HEK293 (cell line): ENCODE measurements around the gene PTGIR.

Experiments
- ZNF138 ChIP-seq: fragments of 450-650 bp; formaldehyde crosslinking; IDR thresholded peaks from 2 replicates; pipeline ENCODE4 v1.5.1; 2016; ENCODE audit warnings: missing biosample characterization, missing genetic modification characterization, borderline replicate concordance
- ZNF302 ChIP-seq: fragments of 450-650 bp; formaldehyde crosslinking; IDR thresholded peaks from 2 replicates; pipeline ENCODE4 v1.5.1; 2016; ENCODE audit warnings: missing biosample characterization, missing genetic modification characterization, low read depth
- TF ChIP-seq, protein P1 (sequence below): fragments of 450-650 bp; formaldehyde crosslinking; IDR thresholded peaks from 2 replicates; pipeline ENCODE4 v1.5.1; 2016; ENCODE audit warnings: missing biosample characterization, missing genetic modification characterization
- TF ChIP-seq, protein P2 (sequence below): fragments of 450-650 bp; formaldehyde crosslinking; IDR thresholded peaks from 2 replicates; pipeline ENCODE4 v1.5.1; 2016; ENCODE audit warnings: missing biosample characterization, missing genetic modification characterization

DNA sequence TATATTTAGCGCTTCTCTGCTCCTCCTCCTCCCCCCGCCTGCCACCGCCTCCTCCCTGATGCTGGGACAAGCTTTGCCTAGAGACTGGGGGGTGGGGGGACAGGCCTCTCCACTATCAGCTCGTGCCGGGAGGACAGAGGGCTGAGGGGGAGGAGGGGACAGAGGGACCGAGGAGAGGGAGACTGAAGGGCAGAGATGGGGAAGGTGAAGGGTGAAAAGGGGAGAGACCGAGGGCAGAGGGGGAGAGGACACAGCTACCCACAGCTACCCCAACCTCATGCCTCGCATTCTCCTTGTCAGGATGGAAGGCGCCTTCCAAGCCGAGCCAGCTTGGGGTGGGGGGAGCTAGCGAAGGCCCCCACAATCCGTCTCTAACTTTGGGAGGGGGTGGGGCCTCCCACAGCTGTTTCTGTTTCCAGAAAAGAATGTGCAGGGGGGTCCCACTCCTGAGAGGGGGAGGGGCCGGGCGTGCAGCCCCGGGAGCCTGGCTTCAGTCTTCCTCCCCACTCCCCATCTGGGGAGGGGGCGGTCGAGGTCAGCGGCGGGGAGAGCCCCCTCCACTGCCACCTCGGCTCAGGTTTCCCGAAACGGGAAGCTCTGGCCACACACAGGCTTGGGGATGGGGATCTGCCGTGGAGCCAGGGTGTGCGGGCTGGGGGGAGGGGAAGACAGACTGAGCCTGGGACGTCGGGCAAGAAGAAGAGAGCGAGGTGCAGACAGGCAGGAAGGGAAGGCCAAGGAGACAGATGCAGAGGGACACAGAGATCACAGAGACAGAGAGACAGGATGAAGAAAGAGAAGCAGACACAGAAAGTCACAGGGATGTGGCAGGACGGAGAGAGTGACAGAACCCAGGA is 34.5 kb upstream of the PTGIR start:
- TF ChIP-seq ZNF302 (no peak), ZNF138 (tag by site-specific recombination) (no peak)
- TF ChIP-seq, protein P1, sequence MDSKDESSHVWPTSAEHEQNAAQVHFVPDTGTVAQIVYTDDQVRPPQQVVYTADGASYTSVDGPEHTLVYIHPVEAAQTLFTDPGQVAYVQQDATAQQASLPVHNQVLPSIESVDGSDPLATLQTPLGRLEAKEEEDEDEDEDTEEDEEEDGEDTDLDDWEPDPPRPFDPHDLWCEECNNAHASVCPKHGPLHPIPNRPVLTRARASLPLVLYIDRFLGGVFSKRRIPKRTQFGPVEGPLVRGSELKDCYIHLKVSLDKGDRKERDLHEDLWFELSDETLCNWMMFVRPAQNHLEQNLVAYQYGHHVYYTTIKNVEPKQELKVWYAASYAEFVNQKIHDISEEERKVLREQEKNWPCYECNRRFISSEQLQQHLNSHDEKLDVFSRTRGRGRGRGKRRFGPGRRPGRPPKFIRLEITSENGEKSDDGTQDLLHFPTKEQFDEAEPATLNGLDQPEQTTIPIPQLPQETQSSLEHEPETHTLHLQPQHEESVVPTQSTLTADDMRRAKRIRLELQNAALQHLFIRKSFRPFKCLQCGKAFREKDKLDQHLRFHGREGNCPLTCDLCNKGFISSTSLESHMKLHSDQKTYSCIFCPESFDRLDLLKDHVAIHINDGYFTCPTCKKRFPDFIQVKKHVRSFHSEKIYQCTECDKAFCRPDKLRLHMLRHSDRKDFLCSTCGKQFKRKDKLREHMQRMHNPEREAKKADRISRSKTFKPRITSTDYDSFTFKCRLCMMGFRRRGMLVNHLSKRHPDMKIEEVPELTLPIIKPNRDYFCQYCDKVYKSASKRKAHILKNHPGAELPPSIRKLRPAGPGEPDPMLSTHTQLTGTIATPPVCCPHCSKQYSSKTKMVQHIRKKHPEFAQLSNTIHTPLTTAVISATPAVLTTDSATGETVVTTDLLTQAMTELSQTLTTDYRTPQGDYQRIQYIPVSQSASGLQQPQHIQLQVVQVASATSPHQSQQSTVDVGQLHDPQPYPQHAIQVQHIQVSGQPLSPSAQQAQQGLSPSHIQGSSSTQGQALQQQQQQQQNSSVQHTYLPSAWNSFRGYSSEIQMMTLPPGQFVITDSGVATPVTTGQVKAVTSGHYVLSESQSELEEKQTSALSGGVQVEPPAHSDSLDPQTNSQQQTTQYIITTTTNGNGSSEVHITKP (tag by site-specific recombination) = peak; percentile 36
- TF ChIP-seq, protein P2, sequence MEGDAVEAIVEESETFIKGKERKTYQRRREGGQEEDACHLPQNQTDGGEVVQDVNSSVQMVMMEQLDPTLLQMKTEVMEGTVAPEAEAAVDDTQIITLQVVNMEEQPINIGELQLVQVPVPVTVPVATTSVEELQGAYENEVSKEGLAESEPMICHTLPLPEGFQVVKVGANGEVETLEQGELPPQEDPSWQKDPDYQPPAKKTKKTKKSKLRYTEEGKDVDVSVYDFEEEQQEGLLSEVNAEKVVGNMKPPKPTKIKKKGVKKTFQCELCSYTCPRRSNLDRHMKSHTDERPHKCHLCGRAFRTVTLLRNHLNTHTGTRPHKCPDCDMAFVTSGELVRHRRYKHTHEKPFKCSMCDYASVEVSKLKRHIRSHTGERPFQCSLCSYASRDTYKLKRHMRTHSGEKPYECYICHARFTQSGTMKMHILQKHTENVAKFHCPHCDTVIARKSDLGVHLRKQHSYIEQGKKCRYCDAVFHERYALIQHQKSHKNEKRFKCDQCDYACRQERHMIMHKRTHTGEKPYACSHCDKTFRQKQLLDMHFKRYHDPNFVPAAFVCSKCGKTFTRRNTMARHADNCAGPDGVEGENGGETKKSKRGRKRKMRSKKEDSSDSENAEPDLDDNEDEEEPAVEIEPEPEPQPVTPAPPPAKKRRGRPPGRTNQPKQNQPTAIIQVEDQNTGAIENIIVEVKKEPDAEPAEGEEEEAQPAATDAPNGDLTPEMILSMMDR (tag by site-specific recombination) = no peak
